Mesendoderm (in vitro differentiated cells): ENCODE data around the gene APOBEC3B.
"Not testable (repeated sequence)": the region's sequence is repeated elsewhere in the genome, so short reads cannot be mapped to it uniquely, and the experiment has no call there.

Experiments used
- DNase-seq: peaks from one replicate; pipeline ENCODE4 v3.0.0; 2013
- H2AK5ac ChIP-seq: 2 replicates; pipeline ENCODE4 v1.6.1; 2013; ENCODE audit warnings: low read length, inconsistent platforms
- H2BK120ac ChIP-seq: 2 replicates; pipeline ENCODE4 v1.6.1; 2013; ENCODE audit warnings: low read depth, mild to moderate bottlenecking, low read length, moderate library complexity, mixed read lengths
- H2BK15ac ChIP-seq: replicated peaks from 2 replicates; pipeline ENCODE4 v1.6.1; 2013; ENCODE audit warnings: low read depth, mild to moderate bottlenecking, moderate library complexity
- H2BK5ac ChIP-seq: 2 replicates; pipeline ENCODE4 v1.6.1; 2013; ENCODE audit warnings: low read length, inconsistent platforms
- H3K18ac ChIP-seq: 2 replicates; pipeline ENCODE4 v1.6.1; 2013; ENCODE audit warnings: mild to moderate bottlenecking, low read length, mixed read lengths
- H3K23ac ChIP-seq: one replicate; pipeline ENCODE4 v1.6.1; 2013; ENCODE audit warnings: low read length
- H3K27ac ChIP-seq: 2 replicates; pipeline ENCODE4 v1.5.1; 2013; ENCODE audit warnings: low read depth, mild to moderate bottlenecking, inconsistent platforms, low read length, moderate library complexity
- H3K27me3 ChIP-seq: 2 replicates; pipeline ENCODE4 v1.6.1; 2013; ENCODE audit warnings: low read length, control low read depth, mild to moderate bottlenecking, inconsistent platforms; ENCODE audit not compliant: insufficient read depth, poor library complexity
- H3K36me3 ChIP-seq: 2 replicates; pipeline ENCODE4 v1.6.1; 2013; ENCODE audit warnings: low read length, inconsistent platforms; ENCODE audit not compliant: control insufficient read depth, insufficient read depth
- H3K4ac ChIP-seq: one replicate; pipeline ENCODE4 v1.6.1; 2013; ENCODE audit warnings: low read depth, mild to moderate bottlenecking, low read length, moderate library complexity
- H3K4me1 ChIP-seq: 2 replicates; pipeline ENCODE4 v1.6.1; 2013; ENCODE audit warnings: low read depth, low read length, inconsistent platforms; ENCODE audit not compliant: control insufficient read depth
- H3K4me2 ChIP-seq: 2 replicates; pipeline ENCODE4 v1.6.1; 2013; ENCODE audit warnings: low read length
- H3K4me3 ChIP-seq: 2 replicates; pipeline ENCODE4 v1.5.1; 2013; ENCODE audit warnings: mild to moderate bottlenecking, low read length
- H3K56ac ChIP-seq: one replicate; pipeline ENCODE4 v1.6.1; 2013; ENCODE audit warnings: low read length
- H3K79me1 ChIP-seq: 2 replicates; pipeline ENCODE4 v1.6.1; 2013; ENCODE audit warnings: low read length, inconsistent platforms
- H3K79me2 ChIP-seq: 2 replicates; pipeline ENCODE4 v1.6.1; 2013; ENCODE audit warnings: mild to moderate bottlenecking, low read length; ENCODE audit not compliant: control insufficient read depth, insufficient read depth
- H3K9ac ChIP-seq: 2 replicates; pipeline ENCODE4 v1.6.1; 2013; ENCODE audit warnings: low read length, inconsistent platforms
- H4K5ac ChIP-seq: one replicate; pipeline ENCODE4 v1.6.1; 2013; ENCODE audit warnings: low read length
- H4K8ac ChIP-seq: one replicate; pipeline ENCODE4 v1.6.1; 2013; ENCODE audit warnings: low read depth, mild to moderate bottlenecking, control low read depth, low read length, moderate library complexity
- WGBS: extraction: QIAGEN DNeasy Blood & Tissue Kit; methylation state at CpG from one replicate; pipeline ENCODE4 v1.1.7; 2013; ENCODE audit warnings: low lambda C conversion rate, missing lambda C conversion rate; ENCODE audit not compliant: insufficient coverage; ENCODE audit errors: extremely low coverage; 5-methylcytosine and 5-hydroxymethylcytosine counted together

The APOBEC3B gene

GRCh38 chr22:38974170-38974825 lies 7.8 kb upstream of the APOBEC3B start:
- Histone ChIP-seq H3K56ac (no peak overlapping the region), H3K4me1 (no peaks in the 10 kb centered on the region), H2BK15ac (no peak overlapping the region), H2BK120ac (no peak overlapping the region), H3K79me2 (no peaks in the 10 kb centered on the region), H4K8ac (no peak overlapping the region), H3K27me3 (no peaks in the 10 kb centered on the region), H2AK5ac (no peak overlapping the region), H4K5ac (no peak overlapping the region), H3K9ac (no peak overlapping the region), H3K79me1 (no peaks in the 10 kb centered on the region), H2BK5ac (no peak overlapping the region), H3K18ac (no peak overlapping the region), H3K4me2 (no peak overlapping the region), H3K27ac (no peak overlapping the region), H3K4me3 (no peak overlapping the region), H3K4ac (no peak overlapping the region), H3K23ac (no peak overlapping the region), H3K36me3 (no peaks in the 10 kb centered on the region)
- DNase-seq = no peak
- no CpG with 5 or more reads among the region's 18 CpGs for WGBS

GRCh38 chr22:38974826-38975175 lies 7.3 kb upstream of the APOBEC3B start:
- Histone ChIP-seq H3K79me1 (no peaks in the 10 kb centered on the region), H3K18ac (no peak overlapping the region), H3K9ac (no peak overlapping the region), H3K23ac (no peak overlapping the region), H3K79me2 (no peaks in the 10 kb centered on the region), H2BK120ac (no peak overlapping the region), H4K8ac (no peak overlapping the region), H3K4me1 (no peaks in the 10 kb centered on the region), H3K36me3 (no peaks in the 10 kb centered on the region), H2BK5ac (no peak overlapping the region), H3K27me3 (no peaks in the 10 kb centered on the region), H4K5ac (no peak overlapping the region), H3K56ac (no peak overlapping the region), H3K4me3 (no peak overlapping the region), H3K4me2 (no peak overlapping the region), H3K27ac (no peak overlapping the region), H2AK5ac (no peak overlapping the region), H3K4ac (no peak overlapping the region), H2BK15ac (no peak overlapping the region)
- no peak for DNase-seq
- no CpG with 5 or more reads among the region's 7 CpGs for WGBS

- not testable (repeated sequence) for DNase-seq, H3K4me2 ChIP-seq, H4K8ac ChIP-seq, H2BK120ac ChIP-seq, H4K5ac ChIP-seq, H2AK5ac ChIP-seq, H3K18ac ChIP-seq, H2BK5ac ChIP-seq, H3K36me3 ChIP-seq, H3K27ac ChIP-seq, H3K27me3 ChIP-seq, H3K56ac ChIP-seq, H3K4me3 ChIP-seq, H3K4me1 ChIP-seq, H3K79me1 ChIP-seq, H3K79me2 ChIP-seq, H3K23ac ChIP-seq, H2BK15ac ChIP-seq, H3K4ac ChIP-seq, H3K9ac ChIP-seq
- no CpG with 5 or more reads among the region's 4 CpGs for WGBS
Observed at GRCh38 chr22:38977289-38977688, 4.9 kb upstream of the APOBEC3B start.

GRCh38 chr22:38980587-38980986 lies 1.6 kb upstream of the APOBEC3B start:
- not testable (repeated sequence) for H3K4me1 ChIP-seq, DNase-seq, H2AK5ac ChIP-seq, H3K27me3 ChIP-seq, H3K27ac ChIP-seq, H3K79me1 ChIP-seq, H4K5ac ChIP-seq, H2BK5ac ChIP-seq, H3K56ac ChIP-seq, H3K79me2 ChIP-seq, H3K18ac ChIP-seq, H2BK120ac ChIP-seq, H3K9ac ChIP-seq, H3K4me2 ChIP-seq, H2BK15ac ChIP-seq, H4K8ac ChIP-seq, H3K36me3 ChIP-seq, H3K23ac ChIP-seq, H3K4ac ChIP-seq, H3K4me3 ChIP-seq
- no CpG with 5 or more reads among the region's 10 CpGs for WGBS

- Histone ChIP-seq H3K4ac (no peak overlapping the region), H3K36me3 (no peaks in the 10 kb centered on the region), H3K79me2 (no peaks in the 10 kb centered on the region), H2BK120ac (no peak overlapping the region), H3K27me3 (no peaks in the 10 kb centered on the region), H3K56ac (no peak overlapping the region), H3K23ac (no peak overlapping the region), H4K5ac (no peak overlapping the region), H3K79me1 (no peaks in the 10 kb centered on the region), H4K8ac (no peak overlapping the region), H2BK5ac (no peak overlapping the region), H3K4me2 (no peak overlapping the region), H3K4me1 (no peaks in the 10 kb centered on the region), H3K9ac (no peak overlapping the region), H2BK15ac (no peak overlapping the region), H3K4me3 (no peak overlapping the region), H3K27ac (no peak overlapping the region), H3K18ac (no peak overlapping the region), H2AK5ac (no peak overlapping the region)
- no CpG with 5 or more reads among the region's 27 CpGs for WGBS
- DNase-seq = peak; percentile 69
Observed at GRCh38 chr22:38981005-38981991, 849 bp upstream of the APOBEC3B start.
